ENCODE results near the gene MYOM3. TPM values are rescaled to one million over a fixed set of nuclear protein-coding genes. Genes with fewer than 3 reads are reported as not detected.

Gene MYOM3
- total RNA-seq, 1 donor from 2014 or later, result not detected

- DNase-seq, result no peak
- Mint-ChIP-seq H3K9me3 (ENCODE audit: unreplicated experiment) (peaks cover 4% of the 10 kb centered on the region), H3K27ac (ENCODE audit: unreplicated experiment) (no peak overlapping the region), H3K27me3 (ENCODE audit: unreplicated experiment) (peaks cover 7% of the 10 kb centered on the region), H3K36me3 (ENCODE audit: unreplicated experiment) (no peaks in the 10 kb centered on the region), H3K4me1 (ENCODE audit: low read depth, unreplicated experiment) (no peaks in the 10 kb centered on the region), H3K4me3 (ENCODE audit: unreplicated experiment) (no peak overlapping the region)
- TF ChIP-seq CTCF (IDR thresholded peaks at IDR 0.05; ENCODE audit: partially characterized antibody, unreplicated experiment), result no peak
These were observed 22.0 kb downstream of the MYOM3 start for GRCh38 chr1:24089743-24090555.

- peaks cover 6% of the 10 kb centered on the region for H3K9me3 Mint-ChIP-seq (ENCODE audit: unreplicated experiment)
- no peak for TF ChIP-seq CTCF (IDR thresholded peaks at IDR 0.05; ENCODE audit: partially characterized antibody, unreplicated experiment)
- no peak overlapping the region for H3K4me3 Mint-ChIP-seq (ENCODE audit: unreplicated experiment)
- H3K27ac Mint-ChIP-seq (ENCODE audit: unreplicated experiment), result no peak overlapping the region
- peaks cover 7% of the 10 kb centered on the region for H3K27me3 Mint-ChIP-seq (ENCODE audit: unreplicated experiment)
- DNase-seq, result no peak
- no peaks in the 10 kb centered on the region for H3K36me3 Mint-ChIP-seq (ENCODE audit: unreplicated experiment)
- H3K4me1 Mint-ChIP-seq (ENCODE audit: low read depth, unreplicated experiment), result no peaks in the 10 kb centered on the region
These were observed 22.8 kb downstream of the MYOM3 start for GRCh38 chr1:24089027-24089742.

GRCh38 chr1:24086466-24086865, 25.5 kb downstream of the MYOM3 start:
- H3K9me3 Mint-ChIP-seq (ENCODE audit: unreplicated experiment), result peaks cover 7% of the 10 kb centered on the region
- no peak for TF ChIP-seq CTCF (IDR thresholded peaks at IDR 0.05; ENCODE audit: partially characterized antibody, unreplicated experiment)
- no peaks in the 10 kb centered on the region for H3K4me1 Mint-ChIP-seq (ENCODE audit: low read depth, unreplicated experiment)
- H3K36me3 Mint-ChIP-seq (ENCODE audit: unreplicated experiment), result no peaks in the 10 kb centered on the region
- H3K4me3 Mint-ChIP-seq (ENCODE audit: unreplicated experiment), result no peak overlapping the region
- peaks cover 7% of the 10 kb centered on the region for H3K27me3 Mint-ChIP-seq (ENCODE audit: unreplicated experiment)
- H3K27ac Mint-ChIP-seq (ENCODE audit: unreplicated experiment), result no peak overlapping the region
- DNase-seq, result no peak

GRCh38 chr1:24085546-24085945, 26.4 kb downstream of the MYOM3 start:
- peaks cover 8% of the 10 kb centered on the region for H3K27me3 Mint-ChIP-seq (ENCODE audit: unreplicated experiment)
- no peaks in the 10 kb centered on the region for H3K4me1 Mint-ChIP-seq (ENCODE audit: low read depth, unreplicated experiment)

More at GRCh38 chr1:24085546-24085945, 26.4 kb downstream of the MYOM3 start:
- H3K27ac Mint-ChIP-seq (ENCODE audit: unreplicated experiment), result no peak overlapping the region
- H3K4me3 Mint-ChIP-seq (ENCODE audit: unreplicated experiment), result no peak overlapping the region
- no peak for TF ChIP-seq CTCF (IDR thresholded peaks at IDR 0.05; ENCODE audit: partially characterized antibody, unreplicated experiment)
- H3K9me3 Mint-ChIP-seq (ENCODE audit: unreplicated experiment), result peaks cover 7% of the 10 kb centered on the region
- DNase-seq, result no peak
- no peaks in the 10 kb centered on the region for H3K36me3 Mint-ChIP-seq (ENCODE audit: unreplicated experiment)

All from glutamatergic neuron (in vitro differentiated cells).